ENCODE data around the gene CYP2A7. TPM values are rescaled to one million over a fixed set of nuclear protein-coding genes. Genes with fewer than 3 reads are reported as not detected.
"Not testable (repeated sequence)": the region's sequence is repeated elsewhere in the genome, so short reads cannot be mapped to it uniquely, and the experiment has no call there.

CYP2A7 gene
- total RNA-seq = not detected in 2 replicates

- not testable (repeated sequence) for H3K4me3 ChIP-seq (ENCODE audit: low read depth, low read length); DNase-seq (ENCODE audit: low read depth)
Measured at GRCh38 chr19:40882062-40882461, at the start of gene CYP2A7. Gene CYP2A7 (minus strand): TSS chr19:40882231. CDS start chr19:40882210, 21 bp downstream.

GRCh38 chr19:40930799-40931198 lies 48.8 kb upstream of the CYP2A7 start:
- not testable (repeated sequence) for H3K4me3 ChIP-seq (ENCODE audit: low read depth, low read length); DNase-seq (ENCODE audit: low read depth)

GRCh38 chr19:40929942-40930341 lies 47.9 kb upstream of the CYP2A7 start:
- not testable (repeated sequence) for H3K4me3 ChIP-seq (ENCODE audit: low read depth, low read length); DNase-seq (ENCODE audit: low read depth)

- H3K4me3 ChIP-seq (ENCODE audit: low read depth, low read length) = no peak overlapping the region
- peak; percentile 73 for DNase-seq (ENCODE audit: low read depth)
- TF ChIP-seq CTCF (IDR thresholded peaks at IDR 0.05; ENCODE audit: insufficient read depth, low read depth, low read length) = no peak
Measured at GRCh38 chr19:40928850-40929249, 46.8 kb upstream of the CYP2A7 start.

- H3K4me3 ChIP-seq (ENCODE audit: low read depth, low read length) = no peak overlapping the region
- DNase-seq (ENCODE audit: low read depth) = no peak
- no peak for TF ChIP-seq CTCF (IDR thresholded peaks at IDR 0.05; ENCODE audit: insufficient read depth, low read depth, low read length)
Measured at GRCh38 chr19:40927567-40927966, 45.5 kb upstream of the CYP2A7 start.

GRCh38 chr19:40926276-40926675 lies 44.2 kb upstream of the CYP2A7 start:
- H3K4me3 ChIP-seq (ENCODE audit: low read depth, low read length); DNase-seq (ENCODE audit: low read depth): not testable (repeated sequence)

GRCh38 chr19:40923934-40924391 lies 41.9 kb upstream of the CYP2A7 start:
- no peak for TF ChIP-seq CTCF (IDR thresholded peaks at IDR 0.05; ENCODE audit: insufficient read depth, low read depth, low read length)
- no peak for DNase-seq (ENCODE audit: low read depth)
- no peak overlapping the region for H3K4me3 ChIP-seq (ENCODE audit: low read depth, low read length)

GRCh38 chr19:40922237-40923160 lies 40.5 kb upstream of the CYP2A7 start:
- DNase-seq (ENCODE audit: low read depth) = peak; percentile 98

GRCh38 chr19:40921005-40921897 lies 39.2 kb upstream of the CYP2A7 start:
- TF ChIP-seq CTCF (IDR thresholded peaks at IDR 0.05; ENCODE audit: insufficient read depth, low read depth, low read length) = no peak
- DNase-seq (ENCODE audit: low read depth) = peak; percentile 98
- H3K4me3 ChIP-seq (ENCODE audit: low read depth, low read length) = no peak overlapping the region

More at GRCh38 chr19:40922237-40923160, 40.5 kb upstream of the CYP2A7 start:
- H3K4me3 ChIP-seq (ENCODE audit: low read depth, low read length) = not testable (repeated sequence)

Data from fibroblast of villous mesenchyme (primary cell).